Glomerular visceral epithelial cell (primary cell): Measurements from ENCODE around the gene PAQR6.
A peak's percentile ranks its signal among the peaks of the same experiment; 100 is the strongest.
"Not testable (repeated sequence)": the region's sequence is repeated elsewhere in the genome, so short reads cannot be mapped to it uniquely, and the experiment has no call there.

ENCODE experiments used
- DNase-seq: peaks from one replicate; pipeline ENCODE4 v3.0.0-alpha.2; 2016; ENCODE audit errors: extremely low spot score

PAQR6 gene

GRCh38 chr1:156230473-156230837 is 17.4 kb downstream of the PAQR6 start:
- no peak for DNase-seq

- DNase-seq: no peak
Observed at GRCh38 chr1:156229809-156230472, 17.9 kb downstream of the PAQR6 start.

- no peak for DNase-seq
Observed at GRCh38 chr1:156228501-156228900, 19.4 kb downstream of the PAQR6 start.

- no peak for DNase-seq
Observed at GRCh38 chr1:156226782-156227181, 21.1 kb downstream of the PAQR6 start.

GRCh38 chr1:156226116-156226538 is 21.7 kb downstream of the PAQR6 start:
- no peak for DNase-seq

GRCh38 chr1:156225677-156226014 is 22.2 kb downstream of the PAQR6 start:
- DNase-seq: no peak

- DNase-seq: no peak
Observed at GRCh38 chr1:156221986-156222692, 25.7 kb downstream of the PAQR6 start.

GRCh38 chr1:156220226-156220625 is 27.6 kb downstream of the PAQR6 start:
- no peak for DNase-seq

GRCh38 chr1:156217871-156218270 is 30.0 kb downstream of the PAQR6 start:
- DNase-seq: no peak

- DNase-seq: not testable (repeated sequence)
Observed at GRCh38 chr1:156216361-156217086, 31.3 kb downstream of the PAQR6 start.

- peak; percentile 78 for DNase-seq
Observed at GRCh38 chr1:156214024-156214748, 33.7 kb downstream of the PAQR6 start.

- no peak for DNase-seq
Observed at GRCh38 chr1:156213644-156213966, 34.3 kb downstream of the PAQR6 start.

- peak; percentile 96 for DNase-seq
Observed at GRCh38 chr1:156212833-156213643, 34.8 kb downstream of the PAQR6 start, which contains the start of gene PMF1. TSS of gene PMF1 (plus strand) at chr1:156213007. CDS start at chr1:156213016, 9 bp downstream.

GRCh38 chr1:156212130-156212529 is 35.7 kb downstream of the PAQR6 start:
- no peak for DNase-seq

GRCh38 chr1:156211243-156211642 is 36.6 kb downstream of the PAQR6 start:
- no peak for DNase-seq

- DNase-seq: no peak
Observed at GRCh38 chr1:156204686-156205085, 43.2 kb downstream of the PAQR6 start.

- DNase-seq: no peak
Observed at GRCh38 chr1:156203331-156203730, 44.5 kb downstream of the PAQR6 start.

- DNase-seq: no peak
Observed at GRCh38 chr1:156200044-156200443, 47.8 kb downstream of the PAQR6 start.

GRCh38 chr1:156198831-156199349 is 49.0 kb downstream of the PAQR6 start:
- no peak for DNase-seq

- DNase-seq: no peak
Observed at GRCh38 chr1:156196445-156196844, 51.4 kb downstream of the PAQR6 start.

GRCh38 chr1:156195853-156196252 is 52.0 kb downstream of the PAQR6 start:
- DNase-seq: no peak
